ENCODE measurements around the gene GABRP. TPM values are rescaled to one million over a fixed set of nuclear protein-coding genes. Genes with fewer than 3 reads are reported as not detected.

GABRP gene
- total and polyA plus RNA-seq, 8 donors: 0.07 to 4.0 (median 0.23) TPM; not detected in 1

GRCh38 chr5:170813231-170813630, 29.7 kb downstream of the GABRP start:
- no peak for DNase-seq
- intact Hi-C loops (cut with DNase I): loop anchor here in 1 of 3 donors (5.0 kb wide), 1 partner anchor 529 kb away; no protein-coding TSS in a partner anchor
- Histone ChIP-seq H3K4me3 (no peak overlapping the region), H3K9me3 (no peaks in the 10 kb centered on the region), H3K4me1 (no peaks in the 10 kb centered on the region), H3K36me3 (no peaks in the 10 kb centered on the region), H3K27ac (no peak overlapping the region), H3K27me3 (peaks cover 0 to 5% (median 0%) of the 10 kb centered on the region in 4 donors)
- ATAC-seq: no peak
- WGBS, 2 donors: 89 to 93% methylated on average over 5 of the region's 5 CpGs
- TF ChIP-seq, protein P1, sequence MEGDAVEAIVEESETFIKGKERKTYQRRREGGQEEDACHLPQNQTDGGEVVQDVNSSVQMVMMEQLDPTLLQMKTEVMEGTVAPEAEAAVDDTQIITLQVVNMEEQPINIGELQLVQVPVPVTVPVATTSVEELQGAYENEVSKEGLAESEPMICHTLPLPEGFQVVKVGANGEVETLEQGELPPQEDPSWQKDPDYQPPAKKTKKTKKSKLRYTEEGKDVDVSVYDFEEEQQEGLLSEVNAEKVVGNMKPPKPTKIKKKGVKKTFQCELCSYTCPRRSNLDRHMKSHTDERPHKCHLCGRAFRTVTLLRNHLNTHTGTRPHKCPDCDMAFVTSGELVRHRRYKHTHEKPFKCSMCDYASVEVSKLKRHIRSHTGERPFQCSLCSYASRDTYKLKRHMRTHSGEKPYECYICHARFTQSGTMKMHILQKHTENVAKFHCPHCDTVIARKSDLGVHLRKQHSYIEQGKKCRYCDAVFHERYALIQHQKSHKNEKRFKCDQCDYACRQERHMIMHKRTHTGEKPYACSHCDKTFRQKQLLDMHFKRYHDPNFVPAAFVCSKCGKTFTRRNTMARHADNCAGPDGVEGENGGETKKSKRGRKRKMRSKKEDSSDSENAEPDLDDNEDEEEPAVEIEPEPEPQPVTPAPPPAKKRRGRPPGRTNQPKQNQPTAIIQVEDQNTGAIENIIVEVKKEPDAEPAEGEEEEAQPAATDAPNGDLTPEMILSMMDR (IDR thresholded peaks at IDR 0.05): no peak
- no peak for FAIRE-seq

GRCh38 chr5:170817195-170817594, 33.7 kb downstream of the GABRP start:
- Histone ChIP-seq H3K4me3 (no peak overlapping the region), H3K9me3 (no peaks in the 10 kb centered on the region), H3K27ac (no peak overlapping the region), H3K4me1 (no peaks in the 10 kb centered on the region), H3K36me3 (no peaks in the 10 kb centered on the region), H3K27me3 (no peaks in the 10 kb centered on the region)
- FAIRE-seq (no peak), ATAC-seq (no peak), DNase-seq (no peak)
- intact Hi-C loops (cut with DNase I): no loop called here
- 71 to 80% methylated on average over 3 of the region's 3 CpGs for WGBS, 2 donors
- TF ChIP-seq, protein P1 (IDR thresholded peaks at IDR 0.05): no peak

DNA sequence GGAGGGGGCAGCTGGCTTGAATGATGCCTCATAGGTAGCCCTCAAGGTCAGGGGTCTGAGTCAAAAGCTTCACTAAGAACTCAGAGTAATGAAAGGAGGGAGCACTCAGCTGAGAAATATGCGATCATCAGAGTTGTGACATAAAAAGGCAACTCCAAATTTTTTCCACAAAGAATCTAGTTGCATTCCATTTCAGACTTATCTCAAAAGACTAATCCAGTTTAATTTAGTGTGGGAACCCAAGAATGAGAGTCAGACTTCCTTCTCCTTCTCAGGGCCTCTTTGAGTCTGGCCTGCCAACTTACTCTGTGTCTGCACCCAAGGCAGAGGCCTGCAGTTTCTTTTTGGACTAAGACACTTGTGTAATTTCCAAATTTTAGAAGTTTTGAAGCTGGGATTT, 34.7 kb downstream of the GABRP start:
- no peak for FAIRE-seq
- ATAC-seq: no peak

DNA sequence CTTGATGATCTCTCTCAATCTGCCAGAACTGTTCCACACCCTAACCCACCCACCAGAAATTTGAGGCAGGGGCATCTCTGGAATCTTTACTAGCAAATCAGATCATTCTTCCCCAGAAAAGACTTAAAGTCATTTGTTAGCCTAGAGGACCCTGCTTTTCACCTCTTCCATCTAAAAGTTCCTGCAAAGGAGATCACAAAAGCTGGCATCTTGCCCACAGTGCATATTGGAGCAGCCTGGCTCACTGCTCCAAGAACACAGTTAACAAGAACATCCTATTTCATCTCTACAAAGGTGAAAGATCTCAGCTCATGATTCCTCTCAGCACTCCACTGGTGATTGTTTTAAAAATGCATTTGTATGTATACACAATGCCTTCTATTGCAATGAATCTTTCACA, 36.3 kb downstream of the GABRP start:
- intact Hi-C loops (cut with DNase I): no loop called here
- no peak for FAIRE-seq
- H3K9me3 ChIP-seq: no peaks in the 10 kb centered on the region
- no peak overlapping the region for H3K27ac ChIP-seq
- no peak overlapping the region for H3K4me3 ChIP-seq
- H3K27me3 ChIP-seq: no peaks in the 10 kb centered on the region
- TF ChIP-seq, protein P1 (IDR thresholded peaks at IDR 0.05): no peak
- H3K36me3 ChIP-seq: no peaks in the 10 kb centered on the region
- no peaks in the 10 kb centered on the region for H3K4me1 ChIP-seq
- no peak for ATAC-seq
- DNase-seq: no peak

More for the DNA sequence above, 34.7 kb downstream of the GABRP start:
- Histone ChIP-seq H3K9me3 (no peaks in the 10 kb centered on the region), H3K4me1 (no peaks in the 10 kb centered on the region), H3K27me3 (no peaks in the 10 kb centered on the region), H3K27ac (no peak overlapping the region), H3K4me3 (no peak overlapping the region), H3K36me3 (no peaks in the 10 kb centered on the region)
- TF ChIP-seq, protein P1 (IDR thresholded peaks at IDR 0.05): no peak
- intact Hi-C loops (cut with DNase I): no loop called here
- WGBS, 2 donors: 69 to 95% methylated on average over 1 of the region's 1 CpG
- no peak for DNase-seq

DNA sequence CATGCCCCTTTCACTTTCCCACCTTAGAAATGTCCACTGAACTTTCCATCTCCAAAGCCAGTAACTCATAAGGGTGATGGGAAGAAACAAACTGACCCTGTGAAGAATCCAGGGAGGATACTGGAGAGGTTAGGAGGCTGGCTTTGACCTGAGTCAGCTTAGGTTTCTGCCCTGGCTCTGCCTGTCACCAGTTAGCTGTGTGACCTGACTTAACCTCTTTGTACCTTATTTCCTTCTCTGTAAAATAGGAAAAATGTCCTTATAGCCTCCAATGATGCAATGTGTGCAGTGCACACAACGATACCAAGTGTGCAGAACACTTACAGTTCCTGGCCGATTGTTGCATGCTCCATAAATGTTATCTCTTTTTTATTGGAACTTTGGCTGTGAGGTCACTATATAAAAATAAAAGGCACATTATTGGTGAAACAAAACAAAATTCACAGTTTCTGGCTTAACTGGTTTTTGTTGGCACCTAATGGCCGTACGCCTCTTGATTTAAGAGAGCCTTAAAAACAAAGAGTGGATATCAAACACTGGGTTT, 37.8 kb downstream of the GABRP start:
- TF ChIP-seq, protein P1 (IDR thresholded peaks at IDR 0.05): no peak
- H3K27me3 ChIP-seq: no peaks in the 10 kb centered on the region
- H3K4me1 ChIP-seq: no peaks in the 10 kb centered on the region
- H3K36me3 ChIP-seq: no peaks in the 10 kb centered on the region
- no peaks in the 10 kb centered on the region for H3K9me3 ChIP-seq
- WGBS, 2 donors: 46 to 50% methylated on average over 4 of the region's 4 CpGs
- intact Hi-C loops (cut with DNase I): no loop called here
- DNase-seq: no peak
- FAIRE-seq: no peak
- H3K4me3 ChIP-seq: no peak overlapping the region
- H3K27ac ChIP-seq: no peak overlapping the region
- ATAC-seq: peak in 2 of 4 donors; percentile 26 to 61

Measured in pancreas (tissue), 10 donors.